AG20443 (cell line): Measurements from ENCODE around the gene BCL2L2.

ENCODE experiments used
- DNase-seq: peaks from one replicate; pipeline ENCODE4 v3.0.0; 2012; ENCODE audit warnings: low spot score, mixed read lengths

The BCL2L2 gene

GRCh38 chr14:23355871-23356435 lies 49.3 kb downstream of the BCL2L2 start:
- DNase-seq: no peak

GRCh38 chr14:23356662-23357061 lies 50.0 kb downstream of the BCL2L2 start:
- no peak for DNase-seq

GRCh38 chr14:23357261-23357660 lies 50.6 kb downstream of the BCL2L2 start:
- DNase-seq: no peak

- DNase-seq: no peak
Measured at GRCh38 chr14:23358042-23358441, 51.4 kb downstream of the BCL2L2 start.

- DNase-seq: no peak
Measured at GRCh38 chr14:23358553-23359166, 52.0 kb downstream of the BCL2L2 start.

- no peak for DNase-seq
Measured at GRCh38 chr14:23359167-23359626, 52.6 kb downstream of the BCL2L2 start.

GRCh38 chr14:23359722-23360447 lies 53.3 kb downstream of the BCL2L2 start:
- DNase-seq: no peak

GRCh38 chr14:23360496-23360895 lies 53.9 kb downstream of the BCL2L2 start:
- no peak for DNase-seq

- DNase-seq: peak; percentile 77
Measured at GRCh38 chr14:23361320-23361719, 54.7 kb downstream of the BCL2L2 start.
